Liver (tissue), 9 donors: ENCODE results near the gene TTLL12. TPM values are rescaled to one million over a fixed set of nuclear protein-coding genes. Genes with fewer than 3 reads are reported as not detected.

ENCODE experiments used
- DNase-seq: peaks from one replicate; pipeline ENCODE4 v3.0.0-alpha.2; 2017; ENCODE audit warnings: low spot score
- H3K27ac ChIP-seq, 2 donors: one replicate each; pipeline ENCODE4 v1.7.0; 2013; ENCODE audit warnings: inconsistent platforms in 2 of 2, low read length in 2 of 2, control low read depth in 1 of 2, low read depth in 1 of 2, mild to moderate bottlenecking in 1 of 2
- H3K27me3 ChIP-seq, 4 donors: one replicate each; pipeline versions ENCODE4 v1.6.1 to v1.7.0; 2013; ENCODE audit warnings: low read length in 3 of 4, inconsistent platforms in 1 of 4, mild to moderate bottlenecking in 1 of 4, moderate library complexity in 1 of 4; ENCODE audit not compliant: control insufficient read depth in 4 of 4, insufficient read depth in 4 of 4
- H3K36me3 ChIP-seq, 4 donors: one replicate each; pipeline versions ENCODE4 v1.6.1 to v1.7.0; 2013; ENCODE audit warnings: low read length in 3 of 4, mild to moderate bottlenecking in 3 of 4, low read depth in 1 of 4, moderate library complexity in 1 of 4; ENCODE audit not compliant: control insufficient read depth in 4 of 4, insufficient read depth in 3 of 4
- H3K4me1 ChIP-seq, 4 donors: one replicate each; pipeline versions ENCODE4 v1.6.1 to v1.7.0; 2013; ENCODE audit warnings: low read length in 3 of 4, mild to moderate bottlenecking in 3 of 4, moderate library complexity in 1 of 4; ENCODE audit not compliant: control insufficient read depth in 4 of 4, insufficient read depth in 4 of 4
- H3K4me3 ChIP-seq, 3 donors: one replicate each; pipeline versions ENCODE4 v1.6.1 to v1.7.0; 2013; ENCODE audit warnings: low read length in 3 of 3, control low read depth in 1 of 3, low read depth in 1 of 3, mild to moderate bottlenecking in 1 of 3
- H3K9ac ChIP-seq, 2 donors: one replicate each; pipeline ENCODE4 v1.7.0; 2013; ENCODE audit warnings: low read length in 2 of 2, mild to moderate bottlenecking in 2 of 2, moderate library complexity in 2 of 2, control low read depth in 1 of 2, low read depth in 1 of 2
- H3K9me3 ChIP-seq, 4 donors: one replicate each; pipeline versions ENCODE4 v1.6.1 to v1.7.0; 2013; ENCODE audit warnings: low read length in 3 of 4; ENCODE audit not compliant: control insufficient read depth in 4 of 4
- EGR1 ChIP-seq, 2 donors: IDR thresholded peaks; 2 replicates each; pipeline ENCODE4 v1.6.1; 2016 to 2018; ENCODE audit warnings: antibody characterized with exemption in 2 of 2, low read depth in 2 of 2
- FOXA1 ChIP-seq: IDR thresholded peaks from 2 replicates; pipeline ENCODE4 v1.6.1; 2016; ENCODE audit warnings: antibody characterized with exemption
- FOXA2 ChIP-seq: IDR thresholded peaks from 2 replicates; pipeline ENCODE4 v1.6.1; 2016; ENCODE audit warnings: antibody characterized with exemption
- GABPA ChIP-seq, 2 donors: IDR thresholded peaks in 1 of 2; conservative IDR thresholded peaks in 1 of 2; 2 replicates each; pipeline ENCODE4 v1.6.1; 2016; ENCODE audit warnings: antibody characterized with exemption in 2 of 2, mild to moderate bottlenecking in 1 of 2, moderate library complexity in 1 of 2
- HNF4A ChIP-seq, 2 donors: conservative IDR thresholded peaks; 2 replicates each; pipeline ENCODE4 v1.6.1; 2016; ENCODE audit warnings: antibody characterized with exemption in 2 of 2, mild to moderate bottlenecking in 2 of 2
- HNF4G ChIP-seq: IDR thresholded peaks from 2 replicates; pipeline ENCODE4 v1.6.1; 2016; ENCODE audit warnings: antibody characterized with exemption
- JUND ChIP-seq, 2 donors: IDR thresholded peaks; 2 replicates each; pipeline ENCODE4 v1.6.1; 2016; ENCODE audit warnings: antibody characterized with exemption in 2 of 2
- NR2F2 ChIP-seq: IDR thresholded peaks from 2 replicates; pipeline ENCODE4 v1.6.1; 2016; ENCODE audit warnings: antibody characterized with exemption
- RAD21 ChIP-seq, 2 donors: IDR thresholded peaks; 2 replicates each; pipeline ENCODE4 v1.6.1; 2016; ENCODE audit warnings: antibody characterized with exemption in 2 of 2, mild to moderate bottlenecking in 2 of 2
- RXRA ChIP-seq, 2 donors: IDR thresholded peaks; 2 replicates each; pipeline ENCODE4 v1.6.1; 2017 to 2018; ENCODE audit warnings: antibody characterized with exemption in 2 of 2, mild to moderate bottlenecking in 1 of 2
- SP1 ChIP-seq: IDR thresholded peaks from 2 replicates; pipeline ENCODE4 v1.6.1; 2018; ENCODE audit warnings: antibody characterized with exemption, mild to moderate bottlenecking
- TAF1 ChIP-seq: conservative IDR thresholded peaks from 2 replicates; pipeline ENCODE4 v1.6.1; 2016; ENCODE audit warnings: antibody characterized with exemption, mild to moderate bottlenecking
- YY1 ChIP-seq: IDR thresholded peaks from 2 replicates; pipeline ENCODE4 v1.6.1; 2016; ENCODE audit warnings: antibody characterized with exemption, mild to moderate bottlenecking
- WGBS: extraction: QIAGEN DNeasy Blood & Tissue Kit; methylation state at CpG from one replicate; pipeline ENCODE4 v1.1.7; 2013; 5-methylcytosine and 5-hydroxymethylcytosine counted together
- polyA plus RNA-seq, 2 donors: library from polyadenylated mRNA; stranded (reverse) in 1 of 2; unstranded in 1 of 2; fragments of 200-250 nt in 1 of 2; fragments of >200 nt in 1 of 2; fragmentation: Nextera tagmentation in 1 of 2; extraction: Ambion mirVana in 1 of 2; gene quantifications; one replicate each; pipeline versions ENCODE4 v1.2.1 to v1.2.3, GENCODE V29; 2013 to 2015
- total RNA-seq, 2 donors: library from RNA; depleted of rRNA; stranded (reverse); fragments of >200 nt; gene quantifications; one replicate each; pipeline ENCODE4 v1.2.3, GENCODE V29; 2014
- TF ChIP-seq, protein P1 (sequence below): IDR thresholded peaks from 2 replicates; pipeline ENCODE4 v1.6.1; 2016; ENCODE audit warnings: antibody characterized with exemption
- TF ChIP-seq, protein P2 (sequence below): fragments of 150-350 bp; IDR thresholded peaks from 2 replicates; pipeline ENCODE4 v1.5.1; 2017; ENCODE audit warnings: improper control_type of control experiment, low read depth, low read length; ENCODE audit not compliant: missing input control
- TF ChIP-seq, protein P3 (sequence below): IDR thresholded peaks from 2 replicates; pipeline ENCODE4 v1.6.1; 2016; ENCODE audit warnings: antibody characterized with exemption
- TF ChIP-seq, protein P4 (sequence below): IDR thresholded peaks from 2 replicates; pipeline ENCODE4 v1.6.1; 2016; ENCODE audit warnings: antibody characterized with exemption
- TF ChIP-seq, protein P5 (sequence below): IDR thresholded peaks from 2 replicates; pipeline ENCODE4 v1.6.1; 2016; ENCODE audit warnings: antibody characterized with exemption, mild to moderate bottlenecking
- donor health status: healthy.
- donor health status: healthy.
- donor health status: healthy.
- donor health status: healthy.
- donor health status: healthy.

TTLL12 gene
- total and polyA plus RNA-seq, 4 donors: 13.7 to 43.9 (median 20.5) TPM

DNA sequence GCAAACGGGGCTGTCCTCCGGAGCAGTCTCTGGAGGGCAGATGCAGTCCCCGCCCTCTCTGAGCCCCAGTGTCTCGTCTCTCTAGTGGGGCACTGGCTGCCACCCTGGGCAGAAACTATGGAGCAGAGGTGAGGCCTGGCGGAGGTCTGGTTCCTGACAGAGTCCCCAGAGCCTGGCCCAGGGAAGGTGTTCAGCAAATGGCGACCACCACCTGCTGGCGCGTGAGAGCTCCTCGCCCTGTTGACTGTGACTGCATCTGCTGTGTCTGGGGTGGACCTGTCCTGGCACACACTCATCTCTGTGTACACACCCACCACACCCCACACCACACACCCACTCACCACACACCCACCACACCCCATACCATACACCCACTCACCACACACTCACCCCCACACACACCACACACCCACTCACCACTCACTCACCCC is 18.3 kb upstream of the TTLL12 start:
- Histone ChIP-seq H3K27ac (no peak overlapping the region), H3K4me1 (no peaks in the 10 kb centered on the region), H3K27me3 (no peaks in the 10 kb centered on the region), H3K36me3 (no peaks in the 10 kb centered on the region), H3K9me3 (no peaks in the 10 kb centered on the region), H3K9ac (no peak overlapping the region), H3K4me3 (no peak overlapping the region)
- no peak for TF ChIP-seq FOXA1
- TF ChIP-seq, protein P1, sequence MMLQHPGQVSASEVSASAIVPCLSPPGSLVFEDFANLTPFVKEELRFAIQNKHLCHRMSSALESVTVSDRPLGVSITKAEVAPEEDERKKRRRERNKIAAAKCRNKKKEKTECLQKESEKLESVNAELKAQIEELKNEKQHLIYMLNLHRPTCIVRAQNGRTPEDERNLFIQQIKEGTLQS: no peak
- 92% methylated on average over 9 of the region's 9 CpGs for WGBS
- no peak for DNase-seq

DNA sequence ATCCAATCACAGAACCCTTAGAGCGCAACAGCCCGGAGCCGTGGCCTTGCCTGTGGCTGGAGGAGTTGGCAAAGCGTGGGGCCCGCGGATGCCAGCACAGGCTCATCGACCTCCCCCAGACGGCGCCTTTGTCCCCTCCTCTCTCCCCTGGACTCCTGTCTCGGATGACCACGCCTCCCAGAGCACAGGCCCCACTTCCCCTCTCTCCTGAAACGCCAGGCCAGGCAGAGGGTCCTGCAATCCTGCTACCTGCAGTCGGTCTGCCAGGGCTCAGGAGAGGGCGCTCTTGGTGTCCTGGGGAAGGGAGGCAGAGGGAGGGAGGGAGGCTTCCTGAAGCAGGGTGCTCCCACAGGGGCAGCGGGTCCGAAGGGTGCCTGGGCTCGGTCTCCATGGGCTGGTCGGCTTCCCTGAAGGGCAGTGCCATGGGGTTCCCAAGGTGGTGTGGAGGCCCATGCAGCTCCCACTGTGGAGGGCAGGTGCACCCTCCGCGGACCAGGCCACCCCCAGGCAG is 16.6 kb upstream of the TTLL12 start:
- Histone ChIP-seq H3K9ac (no peak overlapping the region), H3K4me3 (no peak overlapping the region), H3K27me3 (no peaks in the 10 kb centered on the region), H3K27ac (no peak overlapping the region), H3K4me1 (no peaks in the 10 kb centered on the region), H3K9me3 (no peaks in the 10 kb centered on the region), H3K36me3 (no peaks in the 10 kb centered on the region)
- TF ChIP-seq HNF4G: no peak
- TF ChIP-seq RXRA (IDR thresholded peaks at IDR 0.05): no peak
- TF ChIP-seq JUND (IDR thresholded peaks at IDR 0.05): no peak
- TF ChIP-seq TAF1: no peak
- no peak for TF ChIP-seq NR2F2
- no peak for TF ChIP-seq HNF4A (conservative IDR thresholded peaks at IDR 0.05)
- TF ChIP-seq, protein P2, sequence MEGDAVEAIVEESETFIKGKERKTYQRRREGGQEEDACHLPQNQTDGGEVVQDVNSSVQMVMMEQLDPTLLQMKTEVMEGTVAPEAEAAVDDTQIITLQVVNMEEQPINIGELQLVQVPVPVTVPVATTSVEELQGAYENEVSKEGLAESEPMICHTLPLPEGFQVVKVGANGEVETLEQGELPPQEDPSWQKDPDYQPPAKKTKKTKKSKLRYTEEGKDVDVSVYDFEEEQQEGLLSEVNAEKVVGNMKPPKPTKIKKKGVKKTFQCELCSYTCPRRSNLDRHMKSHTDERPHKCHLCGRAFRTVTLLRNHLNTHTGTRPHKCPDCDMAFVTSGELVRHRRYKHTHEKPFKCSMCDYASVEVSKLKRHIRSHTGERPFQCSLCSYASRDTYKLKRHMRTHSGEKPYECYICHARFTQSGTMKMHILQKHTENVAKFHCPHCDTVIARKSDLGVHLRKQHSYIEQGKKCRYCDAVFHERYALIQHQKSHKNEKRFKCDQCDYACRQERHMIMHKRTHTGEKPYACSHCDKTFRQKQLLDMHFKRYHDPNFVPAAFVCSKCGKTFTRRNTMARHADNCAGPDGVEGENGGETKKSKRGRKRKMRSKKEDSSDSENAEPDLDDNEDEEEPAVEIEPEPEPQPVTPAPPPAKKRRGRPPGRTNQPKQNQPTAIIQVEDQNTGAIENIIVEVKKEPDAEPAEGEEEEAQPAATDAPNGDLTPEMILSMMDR: no peak
- TF ChIP-seq EGR1 (IDR thresholded peaks at IDR 0.05; ENCODE audit: low read depth in 2 of 2): no peak
- TF ChIP-seq GABPA (IDR thresholded peaks at IDR 0.05 in 1 of 2, conservative IDR thresholded peaks at IDR 0.05 in 1 of 2): no peak
- TF ChIP-seq RAD21 (IDR thresholded peaks at IDR 0.05): no peak
- no peak for TF ChIP-seq YY1
- no peak for TF ChIP-seq FOXA1
- TF ChIP-seq SP1: no peak
- TF ChIP-seq, protein P3, sequence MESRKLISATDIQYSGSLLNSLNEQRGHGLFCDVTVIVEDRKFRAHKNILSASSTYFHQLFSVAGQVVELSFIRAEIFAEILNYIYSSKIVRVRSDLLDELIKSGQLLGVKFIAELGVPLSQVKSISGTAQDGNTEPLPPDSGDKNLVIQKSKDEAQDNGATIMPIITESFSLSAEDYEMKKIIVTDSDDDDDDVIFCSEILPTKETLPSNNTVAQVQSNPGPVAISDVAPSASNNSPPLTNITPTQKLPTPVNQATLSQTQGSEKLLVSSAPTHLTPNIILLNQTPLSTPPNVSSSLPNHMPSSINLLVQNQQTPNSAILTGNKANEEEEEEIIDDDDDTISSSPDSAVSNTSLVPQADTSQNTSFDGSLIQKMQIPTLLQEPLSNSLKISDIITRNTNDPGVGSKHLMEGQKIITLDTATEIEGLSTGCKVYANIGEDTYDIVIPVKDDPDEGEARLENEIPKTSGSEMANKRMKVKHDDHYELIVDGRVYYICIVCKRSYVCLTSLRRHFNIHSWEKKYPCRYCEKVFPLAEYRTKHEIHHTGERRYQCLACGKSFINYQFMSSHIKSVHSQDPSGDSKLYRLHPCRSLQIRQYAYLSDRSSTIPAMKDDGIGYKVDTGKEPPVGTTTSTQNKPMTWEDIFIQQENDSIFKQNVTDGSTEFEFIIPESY: no peak
- TF ChIP-seq, protein P4, sequence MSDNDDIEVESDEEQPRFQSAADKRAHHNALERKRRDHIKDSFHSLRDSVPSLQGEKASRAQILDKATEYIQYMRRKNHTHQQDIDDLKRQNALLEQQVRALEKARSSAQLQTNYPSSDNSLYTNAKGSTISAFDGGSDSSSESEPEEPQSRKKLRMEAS: no peak
- no peak for TF ChIP-seq FOXA2
- TF ChIP-seq, protein P1: no peak
- TF ChIP-seq, protein P5, sequence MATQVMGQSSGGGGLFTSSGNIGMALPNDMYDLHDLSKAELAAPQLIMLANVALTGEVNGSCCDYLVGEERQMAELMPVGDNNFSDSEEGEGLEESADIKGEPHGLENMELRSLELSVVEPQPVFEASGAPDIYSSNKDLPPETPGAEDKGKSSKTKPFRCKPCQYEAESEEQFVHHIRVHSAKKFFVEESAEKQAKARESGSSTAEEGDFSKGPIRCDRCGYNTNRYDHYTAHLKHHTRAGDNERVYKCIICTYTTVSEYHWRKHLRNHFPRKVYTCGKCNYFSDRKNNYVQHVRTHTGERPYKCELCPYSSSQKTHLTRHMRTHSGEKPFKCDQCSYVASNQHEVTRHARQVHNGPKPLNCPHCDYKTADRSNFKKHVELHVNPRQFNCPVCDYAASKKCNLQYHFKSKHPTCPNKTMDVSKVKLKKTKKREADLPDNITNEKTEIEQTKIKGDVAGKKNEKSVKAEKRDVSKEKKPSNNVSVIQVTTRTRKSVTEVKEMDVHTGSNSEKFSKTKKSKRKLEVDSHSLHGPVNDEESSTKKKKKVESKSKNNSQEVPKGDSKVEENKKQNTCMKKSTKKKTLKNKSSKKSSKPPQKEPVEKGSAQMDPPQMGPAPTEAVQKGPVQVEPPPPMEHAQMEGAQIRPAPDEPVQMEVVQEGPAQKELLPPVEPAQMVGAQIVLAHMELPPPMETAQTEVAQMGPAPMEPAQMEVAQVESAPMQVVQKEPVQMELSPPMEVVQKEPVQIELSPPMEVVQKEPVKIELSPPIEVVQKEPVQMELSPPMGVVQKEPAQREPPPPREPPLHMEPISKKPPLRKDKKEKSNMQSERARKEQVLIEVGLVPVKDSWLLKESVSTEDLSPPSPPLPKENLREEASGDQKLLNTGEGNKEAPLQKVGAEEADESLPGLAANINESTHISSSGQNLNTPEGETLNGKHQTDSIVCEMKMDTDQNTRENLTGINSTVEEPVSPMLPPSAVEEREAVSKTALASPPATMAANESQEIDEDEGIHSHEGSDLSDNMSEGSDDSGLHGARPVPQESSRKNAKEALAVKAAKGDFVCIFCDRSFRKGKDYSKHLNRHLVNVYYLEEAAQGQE: no peak
- 83% methylated on average over 20 of the region's 20 CpGs for WGBS
- no peak for DNase-seq
